ENCODE data around the gene GOLGA6A.

GOLGA6A gene

DNA sequence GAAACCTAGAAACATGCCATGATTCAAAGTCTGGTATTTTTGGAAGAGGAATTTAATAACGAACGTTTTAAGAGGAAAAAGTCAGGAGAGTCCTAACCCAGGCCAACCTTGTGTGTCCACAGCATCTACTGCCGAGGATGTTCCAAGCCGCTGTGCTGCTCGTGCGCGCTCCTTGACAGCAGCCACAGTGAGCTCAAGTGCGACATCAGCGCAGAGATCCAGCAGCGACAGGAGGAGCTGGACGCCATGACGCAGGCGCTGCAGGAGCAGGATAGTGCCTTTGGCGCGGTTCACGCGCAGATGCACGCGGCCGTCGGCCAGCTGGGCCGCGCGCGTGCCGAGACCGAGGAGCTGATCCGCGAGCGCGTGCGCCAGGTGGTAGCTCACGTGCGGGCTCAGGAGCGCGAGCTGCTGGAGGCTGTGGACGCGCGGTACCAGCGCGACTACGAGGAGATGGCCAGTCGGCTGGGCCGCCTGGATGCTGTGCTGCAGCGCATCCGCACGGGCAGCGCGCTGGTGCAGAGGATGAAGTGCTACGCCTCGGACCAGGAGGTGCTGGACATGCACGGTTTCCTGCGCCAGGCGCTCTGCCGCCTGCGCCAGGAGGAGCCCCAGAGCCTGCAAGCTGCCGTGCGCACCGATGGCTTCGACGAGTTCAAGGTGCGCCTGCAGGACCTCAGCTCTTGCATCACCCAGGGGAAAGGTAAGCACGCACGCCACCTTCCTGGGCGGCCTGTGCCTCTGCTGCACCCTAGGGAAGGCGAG lies 59.5 kb downstream of the GOLGA6A start:
- no peaks in the 10 kb centered on the region for H3K4me1 ChIP-seq (ENCODE audit: insufficient read depth, poor library complexity, severe bottlenecking)
- H3K27me3 ChIP-seq (ENCODE audit: insufficient read depth, poor library complexity, severe bottlenecking), result no peaks in the 10 kb centered on the region
- ATAC-seq (ENCODE audit: low read depth) (no peak), DNase-seq (ENCODE audit: low spot score) (no peak)
- H3K36me3 ChIP-seq (ENCODE audit: low read depth), result peaks cover 74% of the 10 kb centered on the region
- no peak overlapping the region for H3K4me3 ChIP-seq (ENCODE audit: severe bottlenecking)
- no peaks in the 10 kb centered on the region for H3K9me3 ChIP-seq (ENCODE audit: severe bottlenecking)
- TF ChIP-seq, protein P1, sequence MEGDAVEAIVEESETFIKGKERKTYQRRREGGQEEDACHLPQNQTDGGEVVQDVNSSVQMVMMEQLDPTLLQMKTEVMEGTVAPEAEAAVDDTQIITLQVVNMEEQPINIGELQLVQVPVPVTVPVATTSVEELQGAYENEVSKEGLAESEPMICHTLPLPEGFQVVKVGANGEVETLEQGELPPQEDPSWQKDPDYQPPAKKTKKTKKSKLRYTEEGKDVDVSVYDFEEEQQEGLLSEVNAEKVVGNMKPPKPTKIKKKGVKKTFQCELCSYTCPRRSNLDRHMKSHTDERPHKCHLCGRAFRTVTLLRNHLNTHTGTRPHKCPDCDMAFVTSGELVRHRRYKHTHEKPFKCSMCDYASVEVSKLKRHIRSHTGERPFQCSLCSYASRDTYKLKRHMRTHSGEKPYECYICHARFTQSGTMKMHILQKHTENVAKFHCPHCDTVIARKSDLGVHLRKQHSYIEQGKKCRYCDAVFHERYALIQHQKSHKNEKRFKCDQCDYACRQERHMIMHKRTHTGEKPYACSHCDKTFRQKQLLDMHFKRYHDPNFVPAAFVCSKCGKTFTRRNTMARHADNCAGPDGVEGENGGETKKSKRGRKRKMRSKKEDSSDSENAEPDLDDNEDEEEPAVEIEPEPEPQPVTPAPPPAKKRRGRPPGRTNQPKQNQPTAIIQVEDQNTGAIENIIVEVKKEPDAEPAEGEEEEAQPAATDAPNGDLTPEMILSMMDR (IDR thresholded peaks at IDR 0.05; ENCODE audit: poor library complexity, severe bottlenecking), result no peak
- H3K27ac ChIP-seq (ENCODE audit: poor library complexity, severe bottlenecking), result no peak overlapping the region

Measured in RWPE2 (cell line).